GM21786 (cell line): ENCODE data around the gene ACSM3.
A peak's percentile ranks its signal among the peaks of the same experiment; 100 is the strongest.
"Not testable (repeated sequence)": the region's sequence is repeated elsewhere in the genome, so short reads cannot be mapped to it uniquely, and the experiment has no call there.

Experiments
- ATAC-seq: cut with Tn5 transposase; IDR thresholded peaks from one replicate; pipeline ENCODE4 v1.9.1; 2021; ENCODE audit not compliant: unreplicated experiment

ACSM3 gene, protein sequence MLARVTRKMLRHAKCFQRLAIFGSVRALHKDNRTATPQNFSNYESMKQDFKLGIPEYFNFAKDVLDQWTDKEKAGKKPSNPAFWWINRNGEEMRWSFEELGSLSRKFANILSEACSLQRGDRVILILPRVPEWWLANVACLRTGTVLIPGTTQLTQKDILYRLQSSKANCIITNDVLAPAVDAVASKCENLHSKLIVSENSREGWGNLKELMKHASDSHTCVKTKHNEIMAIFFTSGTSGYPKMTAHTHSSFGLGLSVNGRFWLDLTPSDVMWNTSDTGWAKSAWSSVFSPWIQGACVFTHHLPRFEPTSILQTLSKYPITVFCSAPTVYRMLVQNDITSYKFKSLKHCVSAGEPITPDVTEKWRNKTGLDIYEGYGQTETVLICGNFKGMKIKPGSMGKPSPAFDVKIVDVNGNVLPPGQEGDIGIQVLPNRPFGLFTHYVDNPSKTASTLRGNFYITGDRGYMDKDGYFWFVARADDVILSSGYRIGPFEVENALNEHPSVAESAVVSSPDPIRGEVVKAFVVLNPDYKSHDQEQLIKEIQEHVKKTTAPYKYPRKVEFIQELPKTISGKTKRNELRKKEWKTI

GRCh38 chr16:20763461-20764232 is at the start of gene ACSM3:
ACSM3 (plus strand) TSS chr16:20764014; CDS start chr16:20770035, 6,021 bp downstream.
- ATAC-seq: peak; percentile 98

DNA sequence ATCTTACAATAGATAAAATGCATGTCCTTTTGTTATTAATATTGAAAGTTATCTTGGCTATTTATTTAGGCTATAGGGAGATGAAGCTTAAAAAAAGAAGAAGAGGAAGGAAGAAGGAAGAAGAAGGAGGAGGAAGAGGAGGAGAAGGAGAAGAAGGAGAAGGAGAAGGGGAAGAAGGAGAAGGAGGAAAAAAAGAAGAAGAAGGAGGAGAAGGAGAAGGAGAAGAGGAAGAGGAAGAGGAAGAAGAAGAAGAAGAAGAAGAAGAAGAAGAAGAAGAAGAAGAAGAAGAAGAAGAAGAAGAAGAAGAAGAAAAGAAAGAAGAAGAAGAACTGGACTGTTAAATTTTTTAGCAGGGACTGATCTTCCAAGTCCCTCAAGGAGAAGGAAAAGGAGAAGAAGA is 46.1 kb upstream of the ACSM3 start:
- ATAC-seq: not testable (repeated sequence)

DNA sequence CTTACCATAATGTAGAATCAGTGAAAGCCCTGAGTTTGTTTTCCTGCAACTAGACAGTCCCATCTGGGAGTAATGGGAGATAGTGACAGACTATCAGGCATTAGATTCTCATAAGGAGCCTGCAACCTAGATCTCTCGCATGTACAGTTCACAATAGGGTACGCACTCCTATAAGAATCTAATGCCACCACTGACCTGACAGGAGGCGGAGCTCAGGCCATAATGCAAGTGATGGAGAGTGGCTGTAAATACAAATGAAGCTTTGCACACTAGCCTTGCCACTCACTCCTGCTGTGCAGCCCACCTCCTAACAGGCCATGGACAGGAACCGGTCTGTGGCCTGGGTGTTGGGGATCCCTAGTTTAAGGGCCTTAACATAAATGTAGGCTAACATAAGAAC is 43.6 kb upstream of the ACSM3 start:
- no peak for ATAC-seq

DNA sequence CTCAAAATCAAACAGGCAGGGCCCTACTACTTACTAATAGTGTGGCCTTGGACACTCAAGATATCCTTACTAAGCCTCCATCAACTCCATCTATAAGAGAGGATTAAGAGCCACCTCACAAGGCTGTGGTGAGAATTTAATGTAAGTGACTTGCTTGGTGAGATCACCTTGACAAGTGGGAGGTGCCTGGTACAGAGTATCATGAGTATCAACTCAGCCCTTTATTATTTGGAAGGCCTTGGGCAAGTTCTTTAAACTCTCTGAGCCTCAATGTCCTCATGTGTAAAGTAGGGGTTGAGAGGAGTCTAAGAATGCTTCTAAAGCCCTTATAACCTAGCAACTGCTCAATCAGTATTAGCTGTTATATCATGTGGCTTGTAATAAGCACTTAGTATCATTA is 37.2 kb upstream of the ACSM3 start:
- ATAC-seq: no peak

GRCh38 chr16:20727181-20727580 is 36.6 kb upstream of the ACSM3 start:
- no peak for ATAC-seq

DNA sequence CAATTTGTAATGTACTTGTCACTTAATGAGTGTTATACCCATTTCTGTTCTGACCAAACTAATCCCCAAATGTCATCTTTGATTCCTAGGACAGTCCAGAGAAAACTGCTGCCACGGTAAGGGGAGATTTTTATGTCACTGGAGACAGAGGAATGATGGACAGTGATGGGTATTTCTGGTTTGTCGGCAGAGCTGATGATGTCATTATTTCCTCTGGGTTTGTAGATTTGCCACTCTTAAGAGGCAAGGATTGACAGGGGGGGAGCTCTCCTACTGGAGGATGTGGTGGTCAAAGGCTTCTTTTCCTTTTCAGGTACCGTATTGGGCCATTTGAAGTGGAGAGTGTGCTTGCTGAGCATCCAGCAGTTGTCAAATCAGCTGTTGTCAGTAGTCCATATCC is 34.7 kb upstream of the ACSM3 start:
- no peak for ATAC-seq

GRCh38 chr16:20734056-20734455 is 29.8 kb upstream of the ACSM3 start:
- no peak for ATAC-seq

DNA sequence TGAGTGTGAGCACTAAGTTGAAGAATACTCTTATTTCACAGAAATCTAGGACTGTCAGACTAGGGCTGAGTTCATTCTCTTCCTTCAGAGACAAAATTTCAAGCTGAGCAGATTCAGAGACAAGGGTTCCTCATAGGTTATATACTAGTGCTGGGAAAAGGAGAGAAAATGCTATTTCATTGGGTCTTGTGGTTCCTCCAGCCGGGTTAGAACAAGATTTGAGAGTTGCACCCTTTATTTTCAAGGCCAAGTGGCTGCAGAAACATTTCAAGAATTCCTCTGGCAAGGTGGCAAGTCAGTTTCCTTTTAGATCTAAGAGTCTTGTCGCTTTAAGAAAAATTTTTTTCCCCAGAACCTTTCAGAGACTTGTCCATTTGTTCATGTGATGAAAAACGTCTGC is 29.0 kb upstream of the ACSM3 start:
- no peak for ATAC-seq

- no peak for ATAC-seq
These were observed 28.3 kb upstream of the ACSM3 start for GRCh38 chr16:20735490-20735889.

- ATAC-seq: no peak
These were observed 23.6 kb upstream of the ACSM3 start for GRCh38 chr16:20740007-20740883.

- peak; percentile 76 for ATAC-seq
These were observed 22.8 kb upstream of the ACSM3 start for GRCh38 chr16:20740901-20741521.

- peak; percentile 81 for ATAC-seq
These were observed 22.1 kb upstream of the ACSM3 start, which contains the start of gene THUMPD1 for GRCh38 chr16:20741554-20742285. THUMPD1 (minus strand) TSS chr16:20741818; CDS start chr16:20741739, 79 bp downstream.

DNA sequence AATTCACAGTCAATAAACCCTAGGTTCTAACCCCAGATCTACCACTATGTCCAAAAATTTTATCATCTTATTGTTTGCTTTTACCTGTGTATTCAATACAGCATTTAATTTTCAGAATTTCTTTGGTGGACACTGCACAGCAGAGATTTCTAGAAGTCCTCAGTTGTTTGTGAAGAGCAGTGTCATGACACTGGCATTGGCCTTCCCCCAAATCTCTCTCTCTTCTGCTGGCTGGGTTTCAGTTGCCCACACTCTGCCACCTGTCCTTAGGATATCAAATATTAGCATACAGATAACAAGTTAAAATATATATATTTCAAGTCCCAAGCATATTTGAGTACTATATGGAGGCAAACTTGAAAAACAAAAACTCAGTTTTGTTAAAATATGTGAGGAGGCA is 20.2 kb upstream of the ACSM3 start:
- ATAC-seq: no peak

GRCh38 chr16:20744922-20745440 is 18.8 kb upstream of the ACSM3 start:
- no peak for ATAC-seq

DNA sequence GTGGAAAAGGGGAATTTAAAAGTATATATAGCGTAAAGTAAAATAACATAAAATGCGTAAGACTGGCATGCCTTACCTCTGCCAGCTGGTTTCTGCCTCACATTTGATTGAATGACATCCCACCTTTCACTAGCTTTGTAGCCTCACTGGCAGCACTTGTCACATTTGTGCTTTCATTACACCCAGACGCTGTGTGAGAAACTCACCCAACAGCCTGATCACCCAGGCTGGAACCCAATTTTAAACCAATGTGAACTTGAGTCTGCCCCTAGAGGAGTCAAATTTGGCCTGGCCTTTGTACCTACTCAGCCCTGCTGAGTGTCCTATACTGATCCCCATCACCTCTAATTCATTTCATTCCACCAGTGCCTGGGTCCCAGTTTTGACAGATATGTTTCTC is 17.4 kb upstream of the ACSM3 start:
- ATAC-seq: no peak

GRCh38 chr16:20747030-20747816 is 16.6 kb upstream of the ACSM3 start:
- ATAC-seq: no peak

DNA sequence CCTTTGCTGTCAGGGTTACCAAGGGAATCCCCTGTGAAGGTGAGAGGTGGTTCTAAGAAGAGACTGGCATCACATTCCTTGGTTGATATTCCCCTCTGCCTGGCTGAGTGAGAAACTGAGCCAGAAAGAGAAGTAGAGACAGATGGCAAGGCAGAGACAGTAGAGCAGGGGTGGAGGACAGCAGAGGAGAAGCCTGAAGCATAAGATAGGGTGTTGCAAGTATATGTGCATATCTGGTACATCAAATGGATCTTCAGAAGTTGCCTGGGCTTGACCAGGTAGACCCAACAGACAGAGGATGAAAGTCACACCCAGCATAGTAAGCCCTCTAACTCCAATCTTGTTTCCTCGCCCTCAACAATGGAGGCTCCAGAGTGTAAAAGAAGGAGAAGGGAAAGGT is 14.3 kb upstream of the ACSM3 start:
- ATAC-seq: no peak

DNA sequence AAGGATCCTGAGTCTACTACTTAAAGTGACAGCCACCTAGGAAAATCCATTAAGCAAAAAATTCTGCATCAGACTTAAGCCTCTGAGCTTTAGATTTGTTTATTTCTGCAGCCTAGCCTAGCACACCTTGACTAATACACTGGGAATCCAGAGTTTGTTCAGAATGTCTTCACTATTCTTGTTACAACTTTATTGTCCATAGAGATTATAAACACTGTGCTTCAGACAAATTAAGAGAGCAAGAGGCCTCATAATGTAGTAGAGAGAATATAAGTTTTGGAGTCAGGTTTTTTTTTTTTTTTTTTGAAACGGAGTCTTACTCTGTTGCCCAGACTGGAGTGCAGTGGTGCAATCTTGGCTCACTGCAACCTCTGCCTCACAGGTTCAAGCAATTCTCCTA is 13.3 kb upstream of the ACSM3 start:
- no peak for ATAC-seq

GRCh38 chr16:20753727-20754126 is 10.1 kb upstream of the ACSM3 start:
- ATAC-seq: no peak
